HG02588 (cell line): ENCODE data around the gene ZDHHC23.

ENCODE experiments used
- ATAC-seq: cut with Tn5 transposase; IDR thresholded peaks from one replicate; pipeline ENCODE4 v1.9.1; 2021; ENCODE audit warnings: mild to moderate bottlenecking, moderate library complexity; ENCODE audit not compliant: unreplicated experiment

ZDHHC23 gene, protein sequence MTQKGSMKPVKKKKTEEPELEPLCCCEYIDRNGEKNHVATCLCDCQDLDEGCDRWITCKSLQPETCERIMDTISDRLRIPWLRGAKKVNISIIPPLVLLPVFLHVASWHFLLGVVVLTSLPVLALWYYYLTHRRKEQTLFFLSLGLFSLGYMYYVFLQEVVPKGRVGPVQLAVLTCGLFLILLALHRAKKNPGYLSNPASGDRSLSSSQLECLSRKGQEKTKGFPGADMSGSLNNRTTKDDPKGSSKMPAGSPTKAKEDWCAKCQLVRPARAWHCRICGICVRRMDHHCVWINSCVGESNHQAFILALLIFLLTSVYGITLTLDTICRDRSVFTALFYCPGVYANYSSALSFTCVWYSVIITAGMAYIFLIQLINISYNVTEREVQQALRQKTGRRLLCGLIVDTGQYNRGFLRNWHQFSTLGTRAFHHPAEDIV

GRCh38 chr3:113947372-113948014 is at the start of gene ZDHHC23:
TSS of gene ZDHHC23 (plus strand) at chr3:113948013. CDS start at chr3:113948803, 790 bp downstream.
- ATAC-seq: peak; percentile 81

GRCh38 chr3:113898892-113899291 is 48.9 kb upstream of the ZDHHC23 start:
- ATAC-seq: no peak

DNA sequence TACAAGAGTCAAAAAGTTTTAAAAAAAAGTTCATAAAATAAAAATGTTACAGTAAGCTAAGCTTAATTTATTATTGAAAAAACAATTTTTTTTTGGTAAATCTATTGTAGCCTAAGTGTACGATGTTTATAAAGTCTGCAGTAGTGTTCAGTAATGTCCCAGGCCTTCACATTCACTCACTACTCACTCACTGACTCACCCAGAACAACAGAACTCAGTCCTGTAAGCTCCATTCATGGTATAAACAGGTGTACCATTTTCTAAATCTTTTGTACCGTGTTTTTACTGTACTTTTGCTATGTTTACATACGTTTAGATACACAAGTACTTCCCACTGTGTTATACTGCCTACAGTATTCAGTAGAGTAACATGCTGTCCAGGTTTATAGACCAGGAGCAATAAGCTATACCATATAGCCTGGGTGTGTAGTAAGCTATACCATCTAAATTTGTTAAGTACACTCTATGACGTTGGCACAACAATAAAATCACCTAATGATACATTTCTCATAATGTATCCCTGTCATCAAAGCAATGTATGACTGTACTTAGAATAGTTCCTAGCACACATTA is 41.2 kb upstream of the ZDHHC23 start:
- ATAC-seq: no peak

- ATAC-seq: no peak
Observed at GRCh38 chr3:113908133-113908532, 39.7 kb upstream of the ZDHHC23 start.

DNA sequence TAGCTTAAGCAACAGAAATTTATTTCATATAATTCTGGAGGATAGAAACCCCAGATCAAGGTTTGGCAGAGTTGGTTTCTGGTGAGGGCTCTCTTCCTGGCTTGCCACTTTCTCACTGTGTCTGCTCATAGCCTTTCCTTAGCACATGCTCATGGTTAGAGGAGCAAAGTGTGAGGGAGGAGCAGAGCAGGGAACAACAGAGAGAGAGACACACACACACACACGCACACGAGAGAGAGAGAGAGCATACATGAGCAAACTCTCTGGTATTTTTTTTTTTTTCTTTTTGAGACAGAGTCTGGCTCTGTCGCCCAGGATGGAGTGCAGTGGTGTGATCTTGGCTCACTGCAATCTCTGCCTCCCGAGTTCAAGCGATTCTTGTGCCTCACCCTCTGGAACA is 36.8 kb upstream of the ZDHHC23 start:
- ATAC-seq: no peak

DNA sequence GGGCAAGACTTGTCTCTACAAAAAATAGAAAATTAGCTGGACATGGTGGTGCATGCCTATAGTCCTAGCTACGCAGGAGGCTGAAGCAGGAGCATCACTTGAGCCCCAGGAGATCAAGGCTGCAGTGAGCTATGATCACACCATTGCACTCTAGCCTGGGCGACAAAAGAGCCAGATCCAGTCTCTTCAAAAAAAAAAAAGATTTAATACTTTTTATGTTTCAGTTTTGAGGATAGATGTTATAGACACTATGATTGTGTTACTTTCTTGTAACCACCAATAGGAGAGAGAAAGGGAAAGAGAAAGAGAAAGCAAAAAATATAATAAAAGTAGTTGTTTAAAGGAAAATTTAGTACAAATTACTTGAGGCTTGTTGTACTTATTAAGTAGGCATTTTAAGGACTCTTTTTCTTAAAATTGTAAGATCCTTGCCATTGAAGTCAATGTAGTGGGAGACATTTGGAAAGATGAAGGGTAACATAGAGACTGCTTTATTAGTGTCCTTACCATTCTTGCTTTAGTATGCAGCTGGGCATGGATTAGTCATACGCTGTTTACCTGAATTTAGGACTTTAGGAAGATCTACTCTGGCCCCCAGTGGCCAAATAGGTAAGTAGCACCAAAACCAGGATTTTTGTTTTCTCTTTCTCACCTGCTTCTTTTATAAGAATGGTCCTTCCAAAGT is 35.1 kb upstream of the ZDHHC23 start:
- peak; percentile 96 for ATAC-seq

GRCh38 chr3:113914646-113915045 is 33.2 kb upstream of the ZDHHC23 start:
- ATAC-seq: no peak

GRCh38 chr3:113927556-113927955 is 20.3 kb upstream of the ZDHHC23 start:
- no peak for ATAC-seq

DNA sequence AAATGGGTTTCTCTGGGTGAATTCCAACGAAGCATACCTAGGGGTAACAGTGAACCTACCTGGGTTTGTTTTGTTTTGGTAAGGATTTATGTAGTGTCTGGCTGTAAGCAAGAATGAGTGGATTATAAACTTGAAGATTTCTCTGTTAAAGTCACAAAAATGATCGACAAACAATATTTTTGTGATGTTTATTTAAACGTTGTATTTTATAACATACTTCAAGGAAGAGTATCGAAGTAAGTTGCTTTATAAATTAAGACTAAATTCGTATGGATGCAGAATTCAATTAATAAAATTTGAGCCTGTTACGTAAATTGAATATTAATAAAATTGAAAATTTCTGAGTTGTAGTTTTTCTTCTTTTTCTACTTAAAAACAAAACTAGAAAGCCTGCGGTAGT is 982 bp upstream of the ZDHHC23 start:
- no peak for ATAC-seq

DNA sequence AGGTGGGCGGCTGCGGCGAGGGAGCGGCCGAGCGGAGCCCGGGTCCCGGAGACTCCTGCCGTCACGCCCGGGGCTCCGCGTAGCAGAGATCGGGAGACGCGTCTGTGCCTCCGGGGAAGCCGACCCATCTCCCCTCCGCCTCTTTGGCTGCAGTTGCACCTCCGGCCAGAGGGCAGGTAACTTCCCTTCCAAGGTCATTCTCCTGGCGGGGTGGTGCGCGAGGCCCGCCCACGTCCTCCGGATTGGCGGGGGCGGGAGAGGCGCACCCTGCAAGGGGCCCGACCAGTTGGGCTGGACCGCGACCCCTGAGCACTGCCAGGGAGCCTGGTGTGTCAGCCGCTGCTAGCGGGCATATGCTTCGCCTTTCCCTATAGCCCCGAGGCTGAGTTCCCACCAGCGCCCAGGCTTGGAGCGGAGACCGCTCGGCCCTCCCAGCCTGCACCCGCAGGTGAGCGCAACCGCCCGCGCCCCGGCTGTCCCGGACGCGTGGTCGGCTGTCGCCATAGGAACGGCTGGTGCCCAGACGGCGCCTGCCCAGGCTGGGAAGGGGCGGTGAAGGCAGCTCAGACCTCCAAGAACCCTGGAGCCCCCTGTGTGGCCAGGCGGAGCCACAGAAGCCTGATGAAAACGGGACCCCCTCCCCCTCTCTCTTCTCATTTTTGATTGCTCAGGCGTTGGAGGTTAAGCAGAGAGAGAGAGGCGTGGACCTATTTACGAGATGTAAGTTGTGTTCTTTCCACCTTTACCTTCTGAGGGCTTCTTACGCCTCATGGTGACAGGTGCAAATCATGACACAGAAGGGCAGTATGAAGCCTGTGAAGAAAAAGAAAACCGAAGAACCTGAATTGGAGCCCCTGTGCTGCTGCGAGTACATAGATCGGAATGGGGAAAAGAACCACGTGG is 453 bp downstream of the ZDHHC23 start:
- ATAC-seq: peak; percentile 46

GRCh38 chr3:113952921-113953320 is 5.1 kb downstream of the ZDHHC23 start:
- no peak for ATAC-seq

DNA sequence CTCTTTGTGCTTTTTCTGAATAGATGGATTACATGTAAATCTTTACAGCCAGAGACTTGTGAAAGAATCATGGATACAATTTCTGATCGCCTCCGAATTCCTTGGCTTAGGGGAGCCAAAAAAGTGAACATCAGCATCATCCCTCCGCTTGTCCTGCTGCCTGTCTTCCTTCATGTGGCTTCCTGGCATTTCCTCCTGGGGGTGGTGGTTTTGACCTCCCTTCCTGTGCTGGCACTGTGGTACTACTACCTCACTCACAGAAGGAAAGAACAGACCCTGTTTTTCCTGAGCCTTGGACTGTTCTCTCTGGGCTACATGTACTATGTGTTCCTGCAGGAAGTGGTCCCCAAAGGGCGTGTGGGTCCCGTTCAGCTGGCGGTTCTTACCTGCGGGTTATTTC is 5.9 kb downstream of the ZDHHC23 start:
- no peak for ATAC-seq

GRCh38 chr3:113954091-113954685 is 6.4 kb downstream of the ZDHHC23 start:
- ATAC-seq: no peak

DNA sequence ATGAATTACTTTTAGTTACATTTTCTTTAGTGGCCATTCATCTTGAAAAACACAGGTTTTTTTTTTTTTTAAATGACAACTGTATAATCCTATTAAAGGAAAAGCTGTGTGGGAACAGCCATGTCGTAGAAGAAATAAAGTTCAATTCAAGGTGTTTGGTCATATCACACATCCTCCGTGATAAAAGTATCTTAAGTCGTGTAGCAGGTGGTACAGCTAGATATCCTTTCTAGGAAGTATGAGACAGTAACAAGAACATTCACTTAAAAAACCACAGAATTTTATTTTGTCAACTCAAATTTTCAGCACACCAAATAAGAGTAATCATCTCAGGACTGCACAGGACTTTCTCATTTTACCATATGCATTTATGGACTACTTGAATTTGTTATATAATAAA is 16.1 kb downstream of the ZDHHC23 start:
- ATAC-seq: no peak

- no peak for ATAC-seq
Observed at GRCh38 chr3:113966172-113966571, 18.4 kb downstream of the ZDHHC23 start.

- ATAC-seq: no peak
Observed at GRCh38 chr3:113968986-113969385, 21.2 kb downstream of the ZDHHC23 start.

- ATAC-seq: no peak
Observed at GRCh38 chr3:113977822-113978221, 30.0 kb downstream of the ZDHHC23 start.

DNA sequence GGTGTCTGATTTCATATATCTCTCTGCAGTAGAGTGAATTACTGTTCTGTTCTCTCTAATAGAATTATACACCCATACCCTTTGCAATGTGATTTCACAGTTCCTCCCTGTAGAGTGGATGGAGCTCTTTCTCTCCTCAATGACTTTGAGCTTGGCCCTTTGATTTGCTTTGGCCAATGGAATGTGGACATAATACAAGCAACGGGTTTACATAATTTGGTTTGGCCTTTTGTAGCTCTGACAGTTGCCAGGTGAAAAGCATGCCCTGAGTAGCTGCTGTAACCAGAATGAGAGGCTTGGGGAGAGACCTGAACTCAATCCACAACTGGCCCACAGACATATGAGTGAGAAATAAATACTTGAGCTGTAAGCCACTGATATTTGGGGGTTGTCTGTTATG is 32.1 kb downstream of the ZDHHC23 start:
- ATAC-seq: no peak

GRCh38 chr3:113981803-113982202 is 34.0 kb downstream of the ZDHHC23 start:
- no peak for ATAC-seq

GRCh38 chr3:113983544-113983943 is 35.7 kb downstream of the ZDHHC23 start:
- no peak for ATAC-seq
